H9 (cell line): ENCODE results near the gene CLK4. TPM values are rescaled to one million over a fixed set of nuclear protein-coding genes. Genes with fewer than 3 reads are reported as not detected.

Experiments
- DNase-seq: peaks from one replicate; pipeline ENCODE4 v3.0.0-alpha.2; 2017
- H2AFZ ChIP-seq: one replicate; pipeline ENCODE4 v1.6.1; 2013; ENCODE audit warnings: mild to moderate bottlenecking, low read length, control low read depth, moderate library complexity
- H2AK5ac ChIP-seq: 2 replicates; pipeline ENCODE4 v1.6.1; 2013; ENCODE audit warnings: low read length, control low read depth, mixed read lengths; ENCODE audit not compliant: insufficient read length
- H2BK120ac ChIP-seq: one replicate; pipeline ENCODE4 v1.6.1; 2013; ENCODE audit warnings: low read depth, mild to moderate bottlenecking, low read length, control low read depth, inconsistent platforms; ENCODE audit not compliant: poor library complexity, severe bottlenecking
- H2BK12ac ChIP-seq: 2 replicates; pipeline ENCODE4 v1.6.1; 2013; ENCODE audit warnings: low read length, control low read depth, mixed read lengths, low read depth; ENCODE audit not compliant: insufficient read length
- H2BK15ac ChIP-seq: 2 replicates; pipeline ENCODE4 v1.6.1; 2013; ENCODE audit warnings: low read depth, low read length, control low read depth
- H2BK20ac ChIP-seq: one replicate; pipeline ENCODE4 v1.6.1; 2013; ENCODE audit warnings: low read depth, mild to moderate bottlenecking, low read length, control low read depth, inconsistent platforms; ENCODE audit not compliant: poor library complexity, severe bottlenecking
- H2BK5ac ChIP-seq: 2 replicates; pipeline ENCODE4 v1.6.1; 2013; ENCODE audit warnings: low read length, control low read depth, mixed read lengths; ENCODE audit not compliant: insufficient read length
- H3K14ac ChIP-seq: 2 replicates; pipeline ENCODE4 v1.6.1; 2013; ENCODE audit warnings: low read length, control low read depth; ENCODE audit not compliant: insufficient read depth
- H3K18ac ChIP-seq: 2 replicates; pipeline ENCODE4 v1.6.1; 2013; ENCODE audit warnings: low read depth, mild to moderate bottlenecking, mixed read lengths, low read length, control low read depth; ENCODE audit not compliant: insufficient read length
- H3K23ac ChIP-seq: 2 replicates; pipeline ENCODE4 v1.6.1; 2013; ENCODE audit warnings: low read length, control low read depth, mixed read lengths, low read depth; ENCODE audit not compliant: insufficient read length
- H3K23me2 ChIP-seq: 2 replicates; pipeline ENCODE4 v1.6.1; 2013; ENCODE audit warnings: low read depth, mild to moderate bottlenecking, mixed read lengths, low read length, control low read depth; ENCODE audit not compliant: insufficient read length, poor library complexity, severe bottlenecking
- H3K27ac ChIP-seq: 2 replicates; pipeline ENCODE4 v1.5.1; 2013; ENCODE audit warnings: low read length, control low read depth, mixed read lengths, low read depth; ENCODE audit not compliant: insufficient read length
- H3K27me3 ChIP-seq: 2 replicates; pipeline ENCODE4 v1.6.1; 2013; ENCODE audit warnings: low read length, control low read depth, inconsistent platforms; ENCODE audit not compliant: insufficient read depth
- H3K4ac ChIP-seq: 2 replicates; pipeline ENCODE4 v1.6.1; 2013; ENCODE audit warnings: low read depth, mild to moderate bottlenecking, control low read depth, inconsistent platforms, low read length, moderate library complexity
- H3K4me1 ChIP-seq: 2 replicates; pipeline ENCODE4 v1.6.1; 2013; ENCODE audit warnings: low read length, control low read depth, inconsistent platforms; ENCODE audit not compliant: insufficient read depth
- H3K4me2 ChIP-seq: 2 replicates; pipeline ENCODE4 v1.6.1; 2013; ENCODE audit warnings: low read length, control low read depth, mixed read lengths; ENCODE audit not compliant: insufficient read length, insufficient read depth
- H3K56ac ChIP-seq: 2 replicates; pipeline ENCODE4 v1.6.1; 2013; ENCODE audit warnings: low read depth, mild to moderate bottlenecking, mixed read lengths, low read length, control low read depth; ENCODE audit not compliant: insufficient read length
- H3K79me1 ChIP-seq: 2 replicates; pipeline ENCODE4 v1.6.1; 2013; ENCODE audit warnings: low read depth, mild to moderate bottlenecking, moderate library complexity, low read length, control low read depth, inconsistent platforms; ENCODE audit not compliant: insufficient read depth, poor library complexity, severe bottlenecking
- H3K79me2 ChIP-seq: 2 replicates; pipeline ENCODE4 v1.6.1; 2013; ENCODE audit warnings: low read length, control low read depth, inconsistent platforms; ENCODE audit not compliant: insufficient read depth
- H3K9ac ChIP-seq: 2 replicates; pipeline ENCODE4 v1.6.1; 2013; ENCODE audit warnings: low read length, control low read depth, mixed read lengths; ENCODE audit not compliant: insufficient read length; ENCODE audit errors: extremely low read depth
- H3K9me3 ChIP-seq: one replicate; pipeline ENCODE4 v1.6.1; 2013; ENCODE audit warnings: low read depth, low read length, inconsistent platforms; ENCODE audit not compliant: control insufficient read depth
- H3T11ph ChIP-seq: one replicate; pipeline ENCODE4 v1.6.1; 2013; ENCODE audit warnings: mild to moderate bottlenecking, low read length, control low read depth, inconsistent platforms
- H4K20me1 ChIP-seq: one replicate; pipeline ENCODE4 v1.6.1; 2013; ENCODE audit not compliant: control insufficient read depth, insufficient read length, insufficient read depth
- H4K5ac ChIP-seq: 2 replicates; pipeline ENCODE4 v1.6.1; 2013; ENCODE audit warnings: low read depth, mild to moderate bottlenecking, mixed read lengths, low read length, control low read depth; ENCODE audit not compliant: insufficient read length
- H4K8ac ChIP-seq: replicated peaks from 2 replicates; pipeline ENCODE4 v1.6.1; 2013; ENCODE audit warnings: low read length, control low read depth, mixed read lengths, low read depth; ENCODE audit not compliant: insufficient read length
- H4K91ac ChIP-seq: 2 replicates; pipeline ENCODE4 v1.6.1; 2013; ENCODE audit warnings: low read depth, mild to moderate bottlenecking, moderate library complexity, mixed read lengths, low read length, control low read depth; ENCODE audit not compliant: insufficient read length
- H3K27ac Mint-ChIP-seq, 3 experiments: 2 replicates in 2 of 3; 3 replicates in 1 of 3; pipeline ENCODE4 v1.8.0; 2020 to 2021; ENCODE audit warnings: mixed read lengths in 3 of 3, mild to moderate bottlenecking in 1 of 3, moderate library complexity in 1 of 3
- H3K27me3 Mint-ChIP-seq: 2 replicates; pipeline ENCODE4 v1.8.0; 2021; ENCODE audit warnings: low read depth, mild to moderate bottlenecking, moderate library complexity, mixed read lengths
- H3K36me3 Mint-ChIP-seq, 3 experiments: 2 replicates in 2 of 3; 3 replicates in 1 of 3; pipeline ENCODE4 v1.8.0; 2020 to 2021; ENCODE audit warnings: low read depth in 3 of 3, mixed read lengths in 3 of 3; ENCODE audit not compliant: insufficient read depth in 1 of 3
- H3K4me1 Mint-ChIP-seq, 2 experiments: 2 replicates each; pipeline ENCODE4 v1.8.0; 2020; ENCODE audit warnings: mixed read lengths in 2 of 2
- H3K4me3 Mint-ChIP-seq, 2 experiments: 2 replicates in 1 of 2; 3 replicates in 1 of 2; pipeline ENCODE4 v1.8.0; 2020 to 2021; ENCODE audit warnings: mild to moderate bottlenecking in 2 of 2, mixed read lengths in 2 of 2, moderate library complexity in 1 of 2
- H3K9me3 Mint-ChIP-seq, 2 experiments: 2 replicates in 1 of 2; 3 replicates in 1 of 2; pipeline ENCODE4 v1.8.0; 2020; ENCODE audit warnings: mild to moderate bottlenecking in 2 of 2, mixed read lengths in 2 of 2, moderate library complexity in 1 of 2
- WGBS: extraction: QIAGEN DNeasy Blood & Tissue Kit; methylation state at CpG from one replicate; pipeline ENCODE4 v1.1.7; 2013; ENCODE audit warnings: missing lambda C conversion rate, low lambda C conversion rate, mixed read lengths; ENCODE audit not compliant: insufficient read length; ENCODE audit errors: extremely low coverage; 5-methylcytosine and 5-hydroxymethylcytosine counted together
- total RNA-seq: library from RNA; stranded (reverse); gene quantifications from 2 replicates; pipeline ENCODE4 v1.2.1, GENCODE V29; 2021
- TF ChIP-seq, protein P1 (sequence below): fragments of 200-600 bp; sonication (generic); conservative IDR thresholded peaks from 3 replicates; pipeline ENCODE4 v1.8.0; 2021; ENCODE audit warnings: antibody characterized with exemption, mild to moderate bottlenecking

The CLK4 gene
- total RNA-seq, 1 experiment from 2014 or later, result 12.5 TPM

DNA sequence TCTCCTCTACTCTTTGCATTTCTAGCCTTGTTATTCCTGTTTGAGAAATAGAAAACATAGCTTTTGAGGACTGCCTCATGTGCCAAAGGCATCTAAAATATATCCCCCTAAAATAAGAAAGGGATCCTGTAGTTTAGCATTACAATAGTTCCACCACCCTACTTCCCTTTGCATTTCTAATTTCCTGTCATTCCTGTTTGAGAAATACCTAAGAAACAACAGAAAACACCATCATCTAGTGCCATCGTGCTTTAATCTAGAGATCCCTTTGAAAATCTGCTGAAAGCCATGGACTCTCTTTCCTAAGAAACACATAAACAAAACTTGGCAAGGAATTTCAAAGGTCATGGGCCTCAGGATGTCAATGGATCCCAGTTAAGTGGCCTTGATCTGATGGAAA lies 7.5 kb downstream of the CLK4 start:
- Histone ChIP-seq H2BK5ac (no peak overlapping the region), H3K79me1 (peaks cover 3% of the 10 kb centered on the region), H3K4me2 (peak overlapping the region; percentile 28), H3K27me3 (no peaks in the 10 kb centered on the region), H3K79me2 (peaks cover 2% of the 10 kb centered on the region; the same call in 1 of the 2 replicates), H3K9me3 (no peaks in the 10 kb centered on the region), H2AFZ (no peak overlapping the region), H3K27ac (peak overlapping the region; percentile 21), H3T11ph (no peak overlapping the region), H2BK12ac (no peak overlapping the region), H2BK15ac (no peak overlapping the region), H3K9ac (no peak overlapping the region), H3K56ac (no peak overlapping the region), H3K23ac (no peak overlapping the region), H4K8ac (no peak overlapping the region), H2AK5ac (no peak overlapping the region), H3K4me1 (peaks cover 5% of the 10 kb centered on the region; the same call in 1 of the 2 replicates), H4K20me1 (no peaks in the 10 kb centered on the region), H3K18ac (no peak overlapping the region), H3K14ac (no peak overlapping the region), H4K91ac (no peak overlapping the region), H3K23me2 (no peaks in the 10 kb centered on the region), H2BK20ac (no peak overlapping the region), H4K5ac (no peak overlapping the region), H3K4ac (no peak overlapping the region), H2BK120ac (no peak overlapping the region)
- no CpG with 5 or more reads among the region's 1 CpG for WGBS
- Mint-ChIP-seq H3K36me3 (peaks cover 12 to 61% (median 50%) of the 10 kb centered on the region in 3 experiments), H3K27ac (peak overlapping the region; percentile 27 to 82 (median 33); a peak in 5 of 7 replicates), H3K9me3 (no peaks in the 10 kb centered on the region), H3K4me1 (peaks cover 21 to 29% of the 10 kb centered on the region in 2 experiments), H3K27me3 (no peaks in the 10 kb centered on the region), H3K4me3 (peak overlapping the region in 1 of 2 experiments; percentile 62; a peak in 2 of 5 replicates)
- TF ChIP-seq, protein P1, sequence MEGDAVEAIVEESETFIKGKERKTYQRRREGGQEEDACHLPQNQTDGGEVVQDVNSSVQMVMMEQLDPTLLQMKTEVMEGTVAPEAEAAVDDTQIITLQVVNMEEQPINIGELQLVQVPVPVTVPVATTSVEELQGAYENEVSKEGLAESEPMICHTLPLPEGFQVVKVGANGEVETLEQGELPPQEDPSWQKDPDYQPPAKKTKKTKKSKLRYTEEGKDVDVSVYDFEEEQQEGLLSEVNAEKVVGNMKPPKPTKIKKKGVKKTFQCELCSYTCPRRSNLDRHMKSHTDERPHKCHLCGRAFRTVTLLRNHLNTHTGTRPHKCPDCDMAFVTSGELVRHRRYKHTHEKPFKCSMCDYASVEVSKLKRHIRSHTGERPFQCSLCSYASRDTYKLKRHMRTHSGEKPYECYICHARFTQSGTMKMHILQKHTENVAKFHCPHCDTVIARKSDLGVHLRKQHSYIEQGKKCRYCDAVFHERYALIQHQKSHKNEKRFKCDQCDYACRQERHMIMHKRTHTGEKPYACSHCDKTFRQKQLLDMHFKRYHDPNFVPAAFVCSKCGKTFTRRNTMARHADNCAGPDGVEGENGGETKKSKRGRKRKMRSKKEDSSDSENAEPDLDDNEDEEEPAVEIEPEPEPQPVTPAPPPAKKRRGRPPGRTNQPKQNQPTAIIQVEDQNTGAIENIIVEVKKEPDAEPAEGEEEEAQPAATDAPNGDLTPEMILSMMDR, result no peak
- DNase-seq, result no peak
